GM19238 (cell line): ENCODE data around the gene FAM168B.

ENCODE experiments used
- DNase-seq: peaks from one replicate; pipeline ENCODE4 v3.0.0; 2011; ENCODE audit warnings: low spot score; ENCODE audit not compliant: insufficient read length

Gene FAM168B

GRCh38 chr2:131040661-131041401 lies 52.4 kb downstream of the FAM168B start:
- no peak for DNase-seq

DNA sequence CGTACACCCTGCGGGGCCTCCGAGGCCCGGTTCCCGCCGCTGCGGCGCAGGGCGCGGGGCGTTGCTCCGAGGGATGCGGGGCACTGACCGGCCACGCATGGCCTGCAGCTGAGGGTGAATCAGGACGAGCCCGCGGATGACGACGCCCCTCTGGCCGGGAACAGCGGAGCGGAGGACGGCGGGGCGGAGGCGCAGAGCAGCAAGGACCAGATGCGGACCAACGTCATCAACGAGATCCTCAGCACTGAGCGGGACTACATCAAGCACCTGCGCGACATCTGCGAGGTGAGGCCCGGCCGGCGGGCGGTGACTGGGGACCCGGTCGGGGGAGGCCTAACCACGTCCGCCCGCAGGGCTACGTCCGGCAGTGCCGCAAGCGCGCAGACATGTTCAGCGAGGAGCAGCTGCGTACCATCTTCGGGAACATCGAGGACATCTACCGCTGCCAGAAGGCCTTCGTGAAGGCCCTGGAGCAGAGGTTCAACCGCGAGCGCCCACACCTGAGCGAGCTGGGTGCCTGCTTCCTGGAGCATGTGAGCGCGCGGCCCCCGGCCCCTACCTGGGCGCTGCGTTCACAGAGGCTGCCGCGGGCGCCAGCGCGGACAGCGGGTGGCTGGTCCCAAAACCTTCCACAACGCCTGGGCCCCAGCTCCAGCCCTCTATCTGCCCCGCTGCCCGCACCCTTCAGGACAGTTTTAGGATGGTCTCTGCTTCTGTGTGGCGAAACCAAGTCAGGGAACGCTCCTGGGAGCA lies 53.2 kb downstream of the FAM168B start:
- no peak for DNase-seq

GRCh38 chr2:131039535-131039907 lies 53.7 kb downstream of the FAM168B start:
- no peak for DNase-seq

DNA sequence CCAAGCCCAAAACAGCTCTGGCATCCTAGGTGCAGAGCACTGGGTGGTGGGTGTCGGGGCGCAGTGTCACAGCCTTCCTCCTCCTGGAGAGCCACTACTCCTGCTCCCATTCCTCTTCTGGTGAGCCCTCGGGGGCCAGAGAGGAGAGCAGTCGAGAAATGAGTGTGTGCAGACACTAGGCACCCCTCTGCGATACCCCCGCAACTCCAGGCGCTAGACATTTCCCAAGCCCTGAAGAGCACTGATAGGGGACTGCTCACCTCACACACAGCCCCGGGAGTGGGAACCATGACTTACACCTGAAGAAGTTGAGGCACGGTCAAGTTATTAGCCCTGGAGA lies 54.2 kb downstream of the FAM168B start:
- DNase-seq = no peak

DNA sequence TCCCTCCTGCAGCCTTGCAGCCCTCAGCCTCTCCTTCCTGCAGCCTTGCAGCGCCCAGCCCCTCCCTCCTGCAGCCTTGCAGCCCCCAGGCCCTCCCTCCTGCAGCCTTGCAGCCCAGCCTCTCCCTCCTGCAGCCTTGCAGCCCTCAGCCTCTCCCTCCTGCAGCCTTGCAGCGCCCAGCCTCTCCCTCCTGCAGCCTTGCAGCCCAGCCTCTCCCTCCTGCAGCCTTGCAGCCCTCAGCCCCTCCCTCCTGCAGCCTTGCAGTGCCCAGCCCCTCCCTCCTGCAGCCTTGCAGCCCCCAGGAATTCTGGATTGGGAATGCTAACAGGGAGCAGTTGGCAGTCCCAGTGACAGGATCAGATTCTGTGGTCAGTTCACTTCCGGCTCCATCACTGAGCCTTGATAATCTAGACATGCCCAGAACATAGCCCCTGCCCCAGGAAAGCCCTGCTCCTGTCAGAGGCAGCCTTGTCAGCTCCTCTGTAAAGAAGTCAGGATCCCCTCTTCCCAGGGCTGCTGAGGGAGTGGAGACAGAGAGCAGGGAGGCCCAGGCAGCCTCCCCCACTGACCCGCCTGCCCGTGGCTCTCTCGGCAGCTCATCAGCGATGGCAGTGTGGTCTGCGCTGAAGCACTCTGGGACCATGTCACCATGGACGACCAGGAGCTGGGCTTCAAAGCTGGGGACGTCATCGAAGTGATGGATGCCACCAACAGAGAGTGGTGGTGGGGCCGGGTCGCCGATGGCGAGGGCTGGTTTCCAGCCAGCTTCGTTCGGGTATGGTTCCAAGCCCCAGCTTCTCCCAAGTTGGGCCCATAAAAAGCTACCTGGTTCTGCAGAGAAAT lies 54.8 kb downstream of the FAM168B start:
- DNase-seq = no peak

GRCh38 chr2:131037398-131038257 lies 55.6 kb downstream of the FAM168B start:
- no peak for DNase-seq

GRCh38 chr2:131036696-131037397 lies 56.4 kb downstream of the FAM168B start:
- DNase-seq = no peak

DNA sequence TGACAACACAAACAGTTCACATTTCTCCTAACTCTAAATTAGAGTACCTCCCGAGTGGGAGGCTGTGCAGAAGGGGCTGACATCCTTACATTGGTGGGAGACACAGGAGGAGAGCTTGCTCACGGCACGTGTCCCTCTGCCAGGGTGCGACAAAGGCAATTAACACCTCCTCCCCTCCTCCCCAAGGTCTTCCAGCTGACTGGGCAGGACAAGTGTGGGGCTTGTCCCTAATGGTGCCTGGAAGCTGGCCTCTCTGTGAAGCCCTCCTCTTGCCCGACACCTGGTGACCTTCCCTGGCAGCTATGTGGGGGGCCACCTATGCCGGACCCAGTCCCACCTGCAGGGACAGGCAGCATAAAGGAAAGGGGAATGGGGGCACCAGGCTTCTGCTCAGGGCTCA lies 57.0 kb downstream of the FAM168B start:
- no peak for DNase-seq

DNA sequence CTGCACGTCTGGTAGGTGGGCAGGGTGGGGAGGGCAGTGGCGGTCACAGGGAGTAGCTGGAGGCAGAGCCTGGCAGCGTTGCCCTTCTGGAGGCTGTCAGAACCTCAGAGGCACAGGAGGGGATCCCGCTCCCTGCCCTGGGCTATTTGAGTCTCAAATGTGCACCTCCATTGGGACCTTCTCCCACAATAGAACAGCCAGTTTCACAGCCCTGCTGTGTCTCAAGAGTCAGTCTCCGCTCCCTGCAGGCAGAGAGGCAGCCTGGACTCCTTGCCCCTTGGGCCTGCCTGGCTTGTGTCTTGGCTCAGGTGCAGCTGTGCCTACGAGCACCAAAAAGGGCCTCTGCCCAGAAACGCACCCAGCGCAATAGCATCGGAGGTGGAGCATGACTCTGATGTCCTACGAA lies 57.4 kb downstream of the FAM168B start:
- DNase-seq = no peak

DNA sequence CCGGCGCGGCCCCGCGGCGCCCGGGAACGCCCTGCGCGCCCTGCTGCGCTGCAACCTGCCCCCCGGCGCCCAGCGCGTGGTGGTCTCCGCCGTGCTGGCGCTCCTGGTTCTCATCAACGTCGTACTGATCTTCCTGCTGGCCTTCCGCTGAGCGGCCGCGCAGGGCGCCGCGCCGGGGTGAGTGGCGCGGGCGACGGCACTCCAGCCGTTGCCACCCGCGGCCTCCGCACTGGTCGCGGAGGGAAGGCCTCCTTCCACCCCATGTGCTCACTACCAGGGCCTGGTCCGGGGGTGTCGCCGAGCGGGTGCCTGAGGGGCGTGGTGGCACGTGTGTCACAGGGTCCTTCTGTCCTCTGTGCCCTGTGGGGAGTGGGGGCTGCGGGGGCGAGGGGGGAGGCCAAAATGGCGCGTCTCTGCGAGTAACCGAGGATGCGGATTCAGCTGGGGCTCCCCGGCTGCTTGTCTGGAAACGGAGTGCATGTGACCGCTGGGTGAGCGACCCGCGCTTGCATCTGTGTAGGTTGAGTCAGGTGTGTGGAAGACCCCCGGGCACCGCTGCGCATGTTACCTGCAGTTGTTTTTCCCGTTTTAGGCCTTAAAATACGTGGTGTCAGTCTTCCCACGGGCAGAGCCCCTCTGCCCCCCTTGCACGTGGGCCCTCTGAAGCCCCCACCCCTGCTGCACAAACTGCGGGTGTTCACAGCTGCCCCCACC lies 58.0 kb downstream of the FAM168B start:
- DNase-seq = no peak

GRCh38 chr2:131034122-131035051 lies 58.9 kb downstream of the FAM168B start:
- no peak for DNase-seq

- DNase-seq = no peak
Observed at GRCh38 chr2:131033786-131034121, 59.5 kb downstream of the FAM168B start.

DNA sequence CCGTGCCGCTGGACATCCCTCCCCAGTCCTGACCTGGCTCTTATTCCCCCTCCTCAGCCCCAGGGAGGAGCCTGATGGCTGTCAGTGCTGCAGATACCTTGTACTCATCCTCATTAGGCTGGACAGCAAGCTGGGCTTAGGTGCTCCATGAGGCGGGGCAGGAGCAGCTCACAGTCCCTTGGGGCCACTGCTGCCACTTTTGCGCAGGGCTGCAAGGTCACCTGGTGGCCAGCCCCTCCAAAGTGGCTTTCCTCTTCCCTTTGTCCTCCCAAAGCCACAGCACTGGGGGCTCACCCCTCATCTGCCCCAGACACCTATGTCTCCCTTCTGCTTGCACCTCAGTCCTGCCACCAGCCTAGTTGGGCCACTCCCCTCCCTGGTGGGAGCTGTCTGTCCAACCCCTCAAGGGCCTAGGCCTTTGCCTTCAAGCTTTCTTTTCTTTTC lies 60.8 kb downstream of the FAM168B start:
- no peak for DNase-seq

- no peak for DNase-seq
Observed at GRCh38 chr2:131031875-131032274, 61.4 kb downstream of the FAM168B start.

GRCh38 chr2:131031431-131031841 lies 61.8 kb downstream of the FAM168B start:
- no peak for DNase-seq

DNA sequence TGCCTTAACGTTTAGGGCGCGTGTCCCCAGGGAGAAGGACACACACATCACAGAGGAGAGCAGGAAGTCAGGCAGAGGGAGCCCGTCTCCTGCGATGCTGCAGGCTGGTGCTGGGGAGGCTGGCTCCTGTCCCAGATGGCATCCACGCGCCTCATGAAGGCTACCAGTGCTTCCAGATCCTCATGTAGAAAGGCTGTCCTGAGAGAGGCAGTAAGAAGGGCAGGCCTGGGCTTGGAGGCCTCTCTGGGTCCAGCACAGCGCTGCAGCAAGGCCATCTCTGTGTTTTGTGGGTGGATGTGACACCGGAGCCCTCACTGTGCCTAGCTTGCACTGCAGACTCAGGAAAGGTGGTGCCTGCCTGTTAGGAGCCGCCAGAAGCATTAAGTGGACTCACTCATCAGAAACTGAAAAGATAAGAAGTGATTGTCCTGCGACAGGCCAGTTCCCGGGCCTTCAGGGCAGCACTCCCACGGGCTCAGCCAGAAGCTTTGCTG lies 62.7 kb downstream of the FAM168B start:
- no peak for DNase-seq

GRCh38 chr2:131029812-131030211 lies 63.4 kb downstream of the FAM168B start:
- DNase-seq = no peak
